OCI-LY3 (cell line): ENCODE measurements around the gene CACNA2D2.

Source experiments
- CTCF ChIP-seq: fragments of 200-600, 300-600 bp; sonication (generic); IDR thresholded peaks from 2 replicates; pipeline ENCODE4 v1.5.1; 2014; ENCODE audit warnings: antibody characterized with exemption, low read length, low read depth
- EZH2phosphoT487 ChIP-seq: fragments of 200-600 bp; shearing (Covaris generic); IDR thresholded peaks from 2 replicates; pipeline ENCODE4 v1.6.1; 2018; ENCODE audit warnings: antibody characterized with exemption, mixed run types, low read depth

DNA sequence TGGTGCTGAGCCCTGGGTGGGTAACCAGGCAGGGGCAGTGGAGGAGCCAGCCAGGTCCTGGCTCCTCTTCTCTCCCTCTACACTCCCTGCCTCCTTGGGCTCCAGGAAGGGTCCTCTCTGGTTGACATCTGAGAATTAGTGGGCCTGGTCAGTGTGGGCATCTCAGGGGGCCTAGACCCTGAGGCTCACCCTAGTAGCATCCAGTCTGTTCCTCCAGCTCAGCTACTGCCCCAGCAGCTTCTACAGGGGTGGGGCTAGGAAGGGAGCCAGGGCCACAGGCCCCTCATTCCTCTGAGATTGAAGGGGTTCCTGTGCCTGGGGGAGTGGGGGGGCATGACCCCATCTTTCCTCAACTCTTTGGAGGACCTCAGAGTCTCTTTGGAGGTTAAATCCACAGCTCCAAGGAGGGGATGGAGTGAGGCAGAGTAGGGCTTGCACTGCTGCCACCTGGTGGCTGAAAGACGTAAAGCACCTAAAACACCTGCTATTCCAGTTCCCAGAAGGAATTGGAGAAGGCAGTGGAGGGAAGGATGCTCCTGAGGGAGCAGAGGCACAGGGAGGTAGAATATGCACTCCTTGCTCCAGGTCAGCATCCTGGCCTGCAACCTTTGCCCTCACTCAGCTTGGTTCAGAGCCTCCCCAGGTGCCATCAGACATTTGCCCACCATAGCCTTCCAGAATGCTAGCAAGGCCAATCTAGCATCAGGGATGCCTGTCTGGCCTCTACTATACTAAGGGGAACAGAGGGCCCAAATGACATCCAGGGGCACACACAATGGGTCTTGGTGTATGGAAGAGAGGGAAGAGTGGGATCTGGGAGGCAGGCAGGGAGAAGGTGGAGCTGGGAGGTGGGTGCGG lies 39.0 kb upstream of the CACNA2D2 start:
- TF ChIP-seq EZH2phosphoT487 = no peak
- peak; percentile 97 for TF ChIP-seq CTCF
